AG08396 (cell line): ENCODE measurements around the gene CAGE1.

ENCODE experiments used
- DNase-seq: peaks from one replicate; pipeline ENCODE4 v3.0.0; 2012; ENCODE audit warnings: low spot score, mixed read lengths

Gene CAGE1

GRCh38 chr6:7309050-7309449, 80.5 kb downstream of the CAGE1 start:
- no peak for DNase-seq

- no peak for DNase-seq
These were observed 82.0 kb downstream of the CAGE1 start for GRCh38 chr6:7307533-7307932.

GRCh38 chr6:7304821-7305220, 84.7 kb downstream of the CAGE1 start:
- no peak for DNase-seq

GRCh38 chr6:7301702-7302101, 87.8 kb downstream of the CAGE1 start:
- no peak for DNase-seq

- no peak for DNase-seq
These were observed 88.6 kb downstream of the CAGE1 start for GRCh38 chr6:7300926-7301325.

- DNase-seq, result no peak
These were observed 91.4 kb downstream of the CAGE1 start for GRCh38 chr6:7298113-7298512.

- DNase-seq, result no peak
These were observed 92.9 kb downstream of the CAGE1 start for GRCh38 chr6:7296602-7297001.

- no peak for DNase-seq
These were observed 93.6 kb downstream of the CAGE1 start for GRCh38 chr6:7295916-7296315.

GRCh38 chr6:7292596-7293255, 96.8 kb downstream of the CAGE1 start:
- DNase-seq, result no peak

- no peak for DNase-seq
These were observed 99.5 kb downstream of the CAGE1 start for GRCh38 chr6:7290079-7290478.

- DNase-seq, result no peak
These were observed 104.1 kb downstream of the CAGE1 start for GRCh38 chr6:7285416-7285815.

- DNase-seq, result no peak
These were observed 105.9 kb downstream of the CAGE1 start for GRCh38 chr6:7283676-7284075.

- no peak for DNase-seq
These were observed 107.2 kb downstream of the CAGE1 start for GRCh38 chr6:7282097-7282906.
